PFSK-1 (cell line): ENCODE results near the gene MAD1L1.

Source experiments
- FOXP2 ChIP-seq: optimal IDR thresholded peaks from 2 replicates; pipeline ENCODE3; 2011; ENCODE audit warnings: borderline replicate concordance, control low read depth, inconsistent platforms; ENCODE audit not compliant: insufficient read depth; ENCODE audit errors: extremely low read length, extremely low read depth
- POLR2AphosphoS5 ChIP-seq: IDR thresholded peaks from 2 replicates; pipeline ENCODE4 v1.6.1; 2012; ENCODE audit warnings: low read depth, mild to moderate bottlenecking, control low read depth, low read length, moderate library complexity
- SIN3A ChIP-seq: IDR thresholded peaks from 2 replicates; pipeline ENCODE4 v1.6.1; 2012; ENCODE audit warnings: mild to moderate bottlenecking, low read length, moderate library complexity, borderline replicate concordance; ENCODE audit not compliant: insufficient read depth
- TAF1 ChIP-seq: IDR thresholded peaks from 2 replicates; pipeline ENCODE4 v1.6.1; 2012; ENCODE audit warnings: low read length, control low read depth, borderline replicate concordance; ENCODE audit not compliant: insufficient read depth
- TF ChIP-seq, protein P1 (sequence below), 2 experiments: IDR thresholded peaks; 2 replicates each; pipeline versions ENCODE4 v1.6.1 to v1.8.0; 2011 to 2012; ENCODE audit warnings: low read depth in 2 of 2, low read length in 2 of 2, control low read depth in 1 of 2, inconsistent platforms in 1 of 2, mild to moderate bottlenecking in 1 of 2, moderate library complexity in 1 of 2; ENCODE audit not compliant: insufficient read depth in 1 of 2

MAD1L1 gene

DNA sequence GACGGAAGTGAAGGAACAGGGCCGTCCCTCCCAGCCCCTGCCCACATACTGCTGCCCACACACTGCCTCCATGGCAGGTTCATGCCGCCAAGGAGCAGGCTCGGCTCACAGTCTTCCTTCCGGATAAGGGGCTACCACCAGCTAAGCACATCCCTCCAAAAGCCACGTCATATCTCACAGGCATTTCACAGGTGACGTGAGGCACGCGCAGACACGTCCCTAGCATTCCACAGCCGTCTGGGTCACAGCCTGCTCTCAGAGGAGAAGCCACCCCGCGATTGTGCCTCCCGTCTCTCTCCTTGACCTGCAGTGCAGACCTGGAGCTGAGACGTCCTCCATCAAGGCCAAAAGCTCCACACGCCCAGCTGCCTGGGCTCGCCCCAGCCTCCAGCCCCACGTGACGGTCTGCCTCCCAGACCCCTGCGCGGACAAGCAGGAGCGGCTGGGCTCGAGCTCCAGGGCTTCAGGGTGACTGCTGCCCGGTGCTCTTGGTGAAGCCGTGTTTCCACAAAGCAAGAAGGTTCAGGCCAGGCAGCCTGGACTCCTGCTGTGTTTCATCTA, 114.0 kb downstream of the MAD1L1 start:
- TF ChIP-seq POLR2AphosphoS5 (no peak), FOXP2 (no peak), SIN3A (no peak), TAF1 (no peak)
- TF ChIP-seq, protein P1, sequence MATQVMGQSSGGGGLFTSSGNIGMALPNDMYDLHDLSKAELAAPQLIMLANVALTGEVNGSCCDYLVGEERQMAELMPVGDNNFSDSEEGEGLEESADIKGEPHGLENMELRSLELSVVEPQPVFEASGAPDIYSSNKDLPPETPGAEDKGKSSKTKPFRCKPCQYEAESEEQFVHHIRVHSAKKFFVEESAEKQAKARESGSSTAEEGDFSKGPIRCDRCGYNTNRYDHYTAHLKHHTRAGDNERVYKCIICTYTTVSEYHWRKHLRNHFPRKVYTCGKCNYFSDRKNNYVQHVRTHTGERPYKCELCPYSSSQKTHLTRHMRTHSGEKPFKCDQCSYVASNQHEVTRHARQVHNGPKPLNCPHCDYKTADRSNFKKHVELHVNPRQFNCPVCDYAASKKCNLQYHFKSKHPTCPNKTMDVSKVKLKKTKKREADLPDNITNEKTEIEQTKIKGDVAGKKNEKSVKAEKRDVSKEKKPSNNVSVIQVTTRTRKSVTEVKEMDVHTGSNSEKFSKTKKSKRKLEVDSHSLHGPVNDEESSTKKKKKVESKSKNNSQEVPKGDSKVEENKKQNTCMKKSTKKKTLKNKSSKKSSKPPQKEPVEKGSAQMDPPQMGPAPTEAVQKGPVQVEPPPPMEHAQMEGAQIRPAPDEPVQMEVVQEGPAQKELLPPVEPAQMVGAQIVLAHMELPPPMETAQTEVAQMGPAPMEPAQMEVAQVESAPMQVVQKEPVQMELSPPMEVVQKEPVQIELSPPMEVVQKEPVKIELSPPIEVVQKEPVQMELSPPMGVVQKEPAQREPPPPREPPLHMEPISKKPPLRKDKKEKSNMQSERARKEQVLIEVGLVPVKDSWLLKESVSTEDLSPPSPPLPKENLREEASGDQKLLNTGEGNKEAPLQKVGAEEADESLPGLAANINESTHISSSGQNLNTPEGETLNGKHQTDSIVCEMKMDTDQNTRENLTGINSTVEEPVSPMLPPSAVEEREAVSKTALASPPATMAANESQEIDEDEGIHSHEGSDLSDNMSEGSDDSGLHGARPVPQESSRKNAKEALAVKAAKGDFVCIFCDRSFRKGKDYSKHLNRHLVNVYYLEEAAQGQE (IDR thresholded peaks at IDR 0.05; ENCODE audit: insufficient read depth in 1 of 2, low read depth in 2 of 2, low read length in 2 of 2) = no peak

DNA sequence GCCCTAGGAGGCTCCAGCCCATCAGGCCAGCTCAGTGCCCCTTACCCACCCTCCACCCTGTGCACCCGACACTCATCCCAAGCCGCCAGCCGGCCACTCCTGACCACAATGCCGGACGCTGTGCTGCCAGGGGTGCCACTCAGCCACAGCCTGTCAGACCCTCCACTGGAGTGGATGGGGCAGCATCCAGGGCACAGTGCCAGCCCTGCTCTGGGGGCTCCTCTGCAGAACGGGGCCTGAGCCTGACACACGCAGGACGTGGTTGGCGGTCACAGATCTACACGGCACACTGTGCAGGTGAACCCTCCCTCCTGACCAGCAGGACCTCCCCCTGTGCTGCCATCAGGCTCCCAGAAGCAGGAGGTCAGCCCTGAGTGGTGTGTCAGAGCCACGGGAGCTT, 114.7 kb downstream of the MAD1L1 start:
- TF ChIP-seq TAF1 (no peak), SIN3A (no peak)
- TF ChIP-seq, protein P1 (IDR thresholded peaks at IDR 0.05; ENCODE audit: insufficient read depth in 1 of 2, low read depth in 2 of 2, low read length in 2 of 2) = no peak

DNA sequence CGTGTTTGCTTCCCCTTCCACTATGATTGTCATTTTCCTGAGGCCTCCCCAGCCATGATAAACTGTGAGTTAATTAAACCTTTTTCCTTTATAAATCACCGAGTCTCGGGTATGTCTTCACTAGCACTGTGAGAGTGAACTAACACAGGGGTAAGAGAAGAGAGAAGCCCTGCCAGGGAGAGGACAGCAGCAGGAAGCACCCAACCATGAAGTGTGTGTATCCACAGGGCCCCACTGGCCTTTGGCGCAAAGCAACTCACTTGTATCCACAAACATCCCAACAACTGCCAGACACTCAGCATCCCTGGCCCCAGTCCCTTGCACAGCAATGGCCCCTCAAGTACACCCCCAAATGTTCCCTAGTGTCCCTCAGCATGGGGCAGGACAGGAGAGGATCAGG, 115.1 kb downstream of the MAD1L1 start:
- TF ChIP-seq FOXP2 = no peak

DNA sequence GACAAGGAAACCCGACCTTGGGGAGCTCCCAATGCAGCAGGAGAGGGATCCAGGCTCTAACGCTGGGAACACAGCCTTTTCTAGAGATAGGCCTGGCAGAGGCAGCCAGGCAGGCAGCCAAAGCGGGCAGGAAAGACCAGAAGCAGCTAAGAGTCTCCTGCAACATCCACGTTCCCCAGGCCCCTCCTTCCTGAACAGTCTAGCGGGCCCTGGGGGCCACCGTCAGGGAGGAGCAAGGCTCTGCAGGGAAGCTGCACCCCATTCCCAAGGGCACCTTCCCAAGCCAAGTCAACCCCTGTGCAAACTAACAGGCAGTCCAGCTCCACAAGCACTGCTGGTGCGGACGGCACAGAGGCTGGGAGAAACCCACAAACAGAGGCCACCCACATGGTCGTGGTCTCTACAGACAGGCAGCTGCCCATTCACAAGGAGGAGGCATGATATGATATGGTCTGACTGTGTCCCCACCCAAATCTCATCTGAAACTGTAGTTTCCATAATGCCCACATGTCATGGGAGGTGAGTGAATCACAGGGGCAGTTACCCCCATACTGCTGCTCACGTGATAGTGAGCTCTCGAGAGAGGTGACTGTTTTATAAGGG, 115.7 kb downstream of the MAD1L1 start:
- TF ChIP-seq FOXP2 (no peak), POLR2AphosphoS5 (no peak), SIN3A (no peak), TAF1 (no peak)
- TF ChIP-seq, protein P1 (IDR thresholded peaks at IDR 0.05; ENCODE audit: insufficient read depth in 1 of 2, low read depth in 2 of 2, low read length in 2 of 2) = no peak

DNA sequence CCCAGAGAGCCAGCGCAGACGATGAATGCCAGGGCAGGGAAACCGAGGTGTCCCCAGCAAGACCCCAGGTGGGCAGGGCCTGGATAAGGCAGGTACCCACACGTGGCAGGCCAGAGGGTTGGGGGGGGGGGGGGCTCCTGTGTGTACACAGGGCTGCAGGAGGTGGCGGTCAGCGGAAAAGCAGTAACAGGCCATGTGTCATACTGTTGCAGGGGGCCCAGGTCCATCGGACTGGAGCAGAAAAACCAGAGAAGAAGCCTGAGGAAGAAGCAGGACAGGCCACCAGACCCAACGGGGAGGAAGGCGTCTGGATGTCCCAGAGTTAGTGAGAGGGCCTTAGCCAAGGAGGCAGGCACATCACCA, 116.3 kb downstream of the MAD1L1 start:
- TF ChIP-seq SIN3A (no peak), FOXP2 (no peak), POLR2AphosphoS5 (no peak), TAF1 (no peak)
- TF ChIP-seq, protein P1 (IDR thresholded peaks at IDR 0.05; ENCODE audit: insufficient read depth in 1 of 2, low read depth in 2 of 2, low read length in 2 of 2) = no peak
